DMS153 treated with DMSO at 0.1 percent for 48 hours (cell line): ENCODE results near the gene PTF1A.

ENCODE experiments used
- DNase-seq: peaks from one replicate; lab custom pipeline; 2025; ENCODE audit not compliant: unreplicated experiment; lab: John Stamatoyannopoulos, UW

PTF1A gene, protein sequence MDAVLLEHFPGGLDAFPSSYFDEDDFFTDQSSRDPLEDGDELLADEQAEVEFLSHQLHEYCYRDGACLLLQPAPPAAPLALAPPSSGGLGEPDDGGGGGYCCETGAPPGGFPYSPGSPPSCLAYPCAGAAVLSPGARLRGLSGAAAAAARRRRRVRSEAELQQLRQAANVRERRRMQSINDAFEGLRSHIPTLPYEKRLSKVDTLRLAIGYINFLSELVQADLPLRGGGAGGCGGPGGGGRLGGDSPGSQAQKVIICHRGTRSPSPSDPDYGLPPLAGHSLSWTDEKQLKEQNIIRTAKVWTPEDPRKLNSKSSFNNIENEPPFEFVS

DNA sequence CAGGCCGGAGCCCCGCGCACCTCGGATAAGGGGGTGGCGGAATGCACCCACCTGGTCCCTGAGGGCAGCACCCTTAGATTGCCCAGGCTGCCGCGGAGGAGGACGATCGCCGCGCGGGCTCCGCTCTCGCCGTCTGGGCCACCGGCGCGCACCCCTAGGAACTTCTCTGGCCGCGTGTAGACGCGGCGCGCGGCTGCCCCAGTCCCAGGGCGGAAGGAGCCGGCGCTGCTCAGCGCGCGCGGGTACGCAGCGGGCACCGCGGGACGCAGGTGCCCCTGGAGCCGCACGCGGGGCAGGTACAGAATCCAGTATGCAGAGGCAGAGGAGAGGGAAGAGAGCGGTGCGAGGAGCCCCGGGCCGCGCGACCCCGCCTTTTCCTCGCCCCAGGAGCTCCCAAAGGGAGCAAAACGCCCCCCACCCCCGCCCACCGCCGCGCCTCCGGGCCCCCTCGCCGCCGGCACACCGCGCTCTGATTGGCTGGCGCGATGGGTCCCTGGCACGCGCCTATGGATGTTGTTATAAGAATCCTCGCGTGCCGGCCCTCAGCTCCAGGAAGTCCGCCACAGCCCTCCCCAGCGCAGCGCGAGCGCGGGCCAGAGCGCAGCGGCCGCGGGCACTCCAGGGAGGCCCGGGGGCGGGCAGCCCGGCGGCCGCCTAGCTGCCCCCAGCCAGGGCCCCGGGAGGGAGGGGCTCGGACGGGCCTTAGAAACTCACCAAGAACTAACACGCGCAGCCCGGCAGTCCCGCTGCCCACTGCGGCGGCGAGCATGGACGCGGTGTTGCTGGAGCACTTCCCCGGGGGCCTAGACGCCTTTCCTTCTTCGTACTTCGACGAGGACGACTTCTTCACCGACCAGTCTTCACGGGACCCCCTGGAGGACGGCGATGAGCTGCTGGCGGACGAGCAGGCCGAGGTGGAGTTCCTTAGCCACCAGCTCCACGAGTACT is at the start of gene PTF1A:
TSS of gene PTF1A (plus strand) at position 549 of the 948 bp plus-strand sequence. CDS start at position 768, 219 bp downstream.
- no peak for DNase-seq

DNA sequence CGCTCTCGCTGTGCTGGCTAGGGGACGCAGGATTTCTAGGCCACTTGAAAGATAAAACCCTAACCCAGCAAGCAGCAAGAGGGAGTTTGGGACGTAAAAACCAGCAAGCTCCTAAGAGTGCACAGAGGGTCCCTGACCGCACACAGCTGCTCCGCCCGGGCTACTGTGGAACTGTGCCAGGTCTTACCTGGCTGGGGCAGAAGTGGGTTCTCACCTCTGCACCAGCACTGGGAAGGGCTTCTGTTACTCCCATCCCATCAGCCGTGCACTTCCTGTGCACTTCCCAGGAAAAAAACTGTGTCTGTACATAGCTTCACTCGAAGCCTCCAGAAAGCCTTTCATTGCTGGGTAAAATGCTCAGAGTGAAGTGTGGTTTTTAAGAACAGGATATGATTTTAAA is 45.9 kb upstream of the PTF1A start:
- DNase-seq, result no peak

DNA sequence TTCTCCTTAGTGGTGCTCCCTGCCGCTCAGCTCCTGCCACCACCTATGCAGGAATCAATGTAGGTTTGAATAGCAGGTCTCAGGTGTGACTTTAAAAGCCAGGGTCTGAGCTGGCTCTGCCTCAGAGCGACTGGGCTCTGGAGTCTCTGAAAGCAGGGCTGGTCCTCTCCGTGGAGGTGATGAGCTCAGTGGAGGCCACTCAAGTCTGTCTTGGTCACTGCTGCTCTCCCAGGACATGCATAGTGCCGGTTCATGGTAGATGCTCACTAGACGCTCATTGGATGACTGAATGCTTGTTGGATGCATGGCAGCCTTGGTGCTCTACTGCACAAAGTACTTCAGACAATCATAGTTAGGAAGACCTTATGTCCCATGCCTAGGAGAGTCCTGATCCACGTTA is 45.1 kb upstream of the PTF1A start:
- DNase-seq, result no peak

DNA sequence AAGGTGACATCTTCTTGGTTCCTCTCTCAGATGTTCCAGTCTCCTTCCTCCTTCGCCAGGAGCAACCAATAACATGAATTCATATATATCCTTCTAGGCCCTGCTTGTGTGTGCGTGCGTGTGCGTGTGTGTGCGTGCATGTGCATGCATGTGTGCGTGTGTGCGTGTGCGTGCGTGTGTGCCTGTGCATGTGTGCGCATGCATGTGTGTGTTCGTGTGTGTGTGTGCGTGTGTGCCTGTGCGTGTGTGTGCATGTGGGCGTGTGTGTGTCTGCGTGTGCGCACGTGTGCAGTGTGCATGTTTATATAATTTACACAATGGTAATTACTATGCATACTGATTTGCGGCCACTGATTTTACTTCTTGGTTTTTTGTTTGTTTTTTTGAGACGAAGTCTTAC is 43.9 kb upstream of the PTF1A start:
- DNase-seq, result no peak

DNA sequence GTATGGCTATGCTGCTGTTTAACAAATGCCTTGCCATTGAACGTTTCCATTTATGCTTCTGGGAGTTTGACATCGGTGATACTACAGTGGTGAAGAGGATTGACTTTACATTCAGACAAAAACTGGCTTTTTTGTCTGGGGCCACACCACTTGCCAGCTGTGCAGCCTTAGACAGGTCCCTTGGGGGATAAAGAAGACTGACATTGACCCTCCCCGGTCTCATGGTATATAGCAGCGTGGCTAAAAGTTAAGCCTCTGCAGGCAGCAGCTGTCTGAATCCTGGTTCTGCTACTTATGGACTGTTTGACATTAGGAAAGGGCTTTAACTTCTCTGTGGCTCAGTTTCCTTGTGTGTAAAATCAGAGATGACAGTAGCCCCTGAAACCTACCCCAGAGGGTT is 42.0 kb upstream of the PTF1A start:
- DNase-seq, result no peak

DNA sequence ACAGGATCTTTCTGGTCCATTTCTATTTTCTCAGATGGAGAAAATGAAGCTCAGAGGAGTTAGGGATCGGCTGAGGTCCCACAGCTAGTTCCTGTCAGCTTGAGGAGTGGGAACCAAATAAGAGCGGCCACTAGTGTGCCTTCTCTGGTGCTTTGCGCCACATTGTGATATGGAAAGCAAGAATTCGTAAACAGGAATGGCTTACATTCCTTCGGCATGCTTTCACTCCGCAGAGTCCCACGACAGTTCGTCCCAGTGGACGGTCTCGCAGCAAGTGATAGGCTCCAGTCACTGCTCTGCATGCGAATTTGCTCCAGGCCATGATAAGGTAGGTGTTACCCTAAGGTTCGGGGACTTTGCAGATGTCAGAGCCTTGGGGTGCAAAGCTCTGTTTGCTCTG is 41.5 kb upstream of the PTF1A start:
- DNase-seq, result no peak

DNA sequence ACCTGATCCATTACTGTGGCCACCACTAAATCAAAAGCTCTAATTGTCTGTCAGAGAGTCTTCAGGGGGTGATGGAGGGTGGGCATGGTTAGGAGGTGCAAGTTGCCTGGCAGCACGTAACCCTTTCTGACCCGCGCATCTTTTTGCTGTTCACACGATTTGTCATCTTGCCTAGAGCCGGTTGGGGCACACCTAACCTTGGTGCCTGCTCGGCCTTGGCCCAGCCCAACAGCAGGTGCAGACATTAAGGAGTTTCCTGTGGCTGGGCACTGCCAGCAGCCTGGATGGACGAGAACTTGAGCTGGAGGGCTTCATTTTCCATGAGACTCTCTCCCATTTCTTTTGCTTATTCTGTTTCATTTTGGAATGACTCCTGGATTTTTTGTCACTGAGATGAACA is 41.0 kb upstream of the PTF1A start:
- DNase-seq, result no peak

DNA sequence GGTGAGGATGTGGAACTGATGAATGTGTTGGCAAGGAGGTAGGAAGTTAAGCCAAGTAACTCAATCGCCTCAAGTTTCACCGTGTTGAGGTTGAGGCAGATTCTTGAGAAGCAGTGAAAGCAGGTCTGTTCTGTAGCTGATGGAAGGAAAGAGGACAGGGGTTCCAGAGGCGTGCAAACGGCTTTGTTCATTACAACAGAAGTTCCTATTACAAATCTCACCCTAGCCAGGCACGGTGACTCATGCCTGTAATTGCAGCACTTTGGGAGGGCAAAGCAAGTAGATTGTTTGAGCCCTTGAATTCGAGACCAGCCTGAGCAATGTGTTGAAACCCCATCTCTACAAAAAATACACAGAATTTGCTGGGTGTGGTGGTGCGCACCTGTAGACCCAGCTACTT is 36.9 kb upstream of the PTF1A start:
- DNase-seq, result no peak

DNA sequence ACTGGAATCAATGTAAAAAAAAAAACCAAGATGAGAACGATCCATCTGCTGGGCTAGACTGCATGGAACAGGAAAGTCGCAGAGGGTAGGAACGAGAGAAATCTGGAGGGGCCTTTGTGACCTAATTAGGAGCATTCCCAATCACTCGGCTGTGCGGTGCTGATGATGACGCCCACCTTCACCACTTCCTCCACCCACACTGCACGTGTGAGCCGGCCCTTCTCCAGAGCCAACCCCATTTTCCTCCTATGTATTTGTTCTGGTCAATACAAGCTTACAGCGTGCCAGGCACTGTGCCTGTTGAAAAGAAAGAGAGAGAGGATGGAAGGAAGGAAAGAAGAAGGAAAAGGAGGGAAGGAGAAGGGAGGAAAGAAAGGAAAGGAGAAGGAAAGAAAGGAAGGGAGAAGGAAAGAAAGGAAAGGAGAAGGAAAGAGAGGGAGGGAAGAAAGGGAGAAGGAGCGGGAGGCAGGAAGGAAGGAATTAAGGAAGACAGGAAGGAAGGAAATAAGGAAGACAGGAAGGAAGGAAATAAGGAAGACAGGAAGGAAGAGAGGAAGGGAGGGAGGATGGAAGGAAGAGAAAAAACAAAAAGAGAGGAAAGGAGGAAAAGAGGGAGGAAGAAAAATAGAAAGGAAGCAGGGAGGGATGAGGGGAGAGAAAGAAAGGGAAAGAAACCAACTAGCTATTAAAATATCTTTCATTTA is 35.5 kb upstream of the PTF1A start:
- DNase-seq, result no peak

DNA sequence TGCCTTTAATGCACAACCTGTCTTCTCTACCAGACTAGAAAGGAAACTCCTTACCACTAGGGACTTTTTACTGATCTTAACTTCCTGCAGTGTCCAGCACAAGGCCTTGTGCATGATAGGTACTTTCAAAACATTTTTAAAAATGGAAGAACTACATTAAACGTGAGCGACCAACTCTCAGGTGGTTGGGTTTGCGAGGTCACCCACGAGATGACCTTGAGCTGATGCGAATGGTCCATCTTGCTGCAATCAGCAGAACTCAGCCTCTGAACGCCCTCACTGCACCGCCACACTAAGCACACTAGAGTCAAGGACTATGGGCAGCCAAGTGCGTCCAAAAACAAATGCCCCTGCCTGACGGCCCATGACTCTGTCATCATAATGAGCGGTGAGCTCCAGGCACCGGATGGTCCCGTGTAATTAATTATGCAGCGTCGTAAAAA is 34.9 kb upstream of the PTF1A start:
- DNase-seq, result no peak

DNA sequence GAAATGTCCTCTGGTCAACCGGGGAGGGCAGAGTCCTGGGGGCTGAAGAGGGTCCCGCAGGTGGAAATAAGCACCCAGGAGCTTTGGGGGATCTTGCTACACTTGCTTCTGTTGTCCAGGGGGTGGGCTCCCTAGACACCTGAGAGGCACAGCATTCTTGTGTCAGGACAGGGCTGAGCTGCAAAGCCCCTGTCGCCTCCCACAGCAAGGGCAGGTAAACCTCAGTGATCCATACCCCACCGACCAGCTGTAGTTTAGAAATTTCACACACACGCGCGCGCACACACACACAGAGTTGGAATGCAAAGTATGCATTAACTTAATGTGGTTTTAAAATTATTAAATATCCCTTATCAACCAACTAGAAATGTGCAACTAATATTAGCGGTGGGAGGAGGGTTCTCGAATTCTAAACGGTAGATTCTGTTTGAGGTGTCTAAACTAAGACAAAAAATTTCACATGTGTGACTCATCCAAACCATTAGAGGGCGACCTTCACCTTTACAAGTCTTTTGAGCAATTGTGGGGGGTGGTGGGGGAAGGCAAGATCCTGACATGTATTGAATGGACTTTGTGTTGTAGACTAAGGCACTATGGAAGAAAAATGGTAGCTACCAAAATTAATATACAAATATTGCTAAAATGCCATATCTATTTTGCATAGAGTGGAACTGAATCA is 34.3 kb upstream of the PTF1A start:
- DNase-seq, result no peak

DNA sequence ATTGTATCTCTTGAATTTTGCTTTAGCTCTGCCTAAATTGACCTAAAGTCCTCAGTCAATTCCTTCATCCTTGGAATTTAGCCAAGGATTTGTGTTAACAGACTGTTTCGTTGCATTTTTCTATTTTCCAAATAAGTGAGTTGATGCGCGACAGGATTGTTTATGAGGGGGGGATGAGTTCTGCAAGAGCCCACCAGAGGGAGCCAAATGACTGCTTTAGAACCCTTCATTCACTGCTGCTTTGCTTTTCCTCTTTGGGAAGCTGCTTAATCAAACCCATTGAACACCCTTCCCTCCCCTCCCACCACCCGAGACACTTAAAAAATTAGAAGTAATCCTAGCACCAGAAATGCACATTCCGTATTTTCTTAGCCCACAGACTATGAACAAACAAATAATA is 33.7 kb upstream of the PTF1A start:
- peak; percentile 31 for DNase-seq

DNA sequence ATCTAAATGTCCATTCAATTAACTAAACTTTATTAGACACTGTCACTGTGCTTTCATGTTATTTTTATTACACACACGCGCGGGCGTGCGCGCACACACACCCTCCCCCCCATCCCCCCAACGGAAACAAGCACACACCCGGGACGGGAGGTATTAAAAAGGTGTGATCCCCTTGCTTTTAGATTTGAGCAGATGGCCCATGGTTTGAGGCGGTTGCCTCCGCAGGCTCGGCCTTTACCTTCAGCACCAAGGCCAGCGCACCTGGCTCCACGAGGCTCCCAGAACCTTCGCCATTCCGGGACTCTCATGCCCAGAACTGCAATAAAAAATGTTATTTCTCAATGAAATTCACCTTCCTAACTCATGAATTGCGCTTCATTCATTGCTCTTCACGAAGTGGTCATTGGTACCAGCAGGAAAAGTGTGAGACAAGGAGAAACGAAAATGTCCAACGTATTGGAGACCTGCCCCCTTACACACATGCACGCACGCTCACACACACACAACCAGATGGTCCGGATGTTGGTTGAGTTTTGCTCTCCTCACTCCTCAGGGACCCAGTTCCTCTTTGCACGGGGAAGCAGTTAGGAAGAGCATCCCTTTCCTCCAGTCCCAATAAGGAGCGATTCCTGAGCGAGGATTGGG is 20.8 kb upstream of the PTF1A start:
- no peak for DNase-seq

DNA sequence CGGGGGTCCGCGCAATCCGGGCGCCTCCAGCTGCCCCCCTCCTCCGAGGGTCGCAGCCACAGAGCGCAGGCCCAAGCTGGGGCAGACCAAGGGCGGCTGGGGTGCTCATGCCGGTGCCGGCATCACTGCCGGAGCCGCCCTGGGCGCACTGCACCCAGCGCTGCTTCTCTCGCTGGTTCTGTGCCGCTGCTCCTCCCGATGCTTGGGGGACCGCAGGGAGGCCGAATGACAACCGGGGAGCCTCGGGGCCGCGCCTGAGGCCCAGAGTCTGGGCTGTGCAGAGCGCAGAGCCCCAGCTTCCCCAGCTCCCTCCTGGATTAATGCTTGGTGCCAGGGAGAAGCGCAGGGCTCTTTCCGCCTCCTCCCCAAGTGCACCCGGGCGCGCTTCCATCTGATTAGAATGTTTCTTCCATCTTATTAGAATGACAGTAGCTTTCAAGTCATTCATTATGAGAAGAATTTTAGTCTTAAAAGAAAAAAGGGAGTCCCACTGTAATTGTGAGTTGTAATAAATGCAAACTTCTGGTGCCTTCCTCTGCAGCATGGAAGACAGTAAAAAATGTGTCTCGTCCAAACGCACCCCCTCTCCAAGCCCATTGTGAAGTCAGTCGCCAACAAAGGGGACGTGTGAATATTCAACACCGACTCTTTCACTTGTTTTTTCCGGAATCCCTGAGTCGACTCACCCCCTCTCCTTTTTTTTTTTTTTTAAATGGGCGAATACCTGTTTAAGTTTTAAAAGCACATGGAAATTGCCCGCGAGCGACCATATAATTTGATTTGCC is 19.5 kb upstream of the PTF1A start:
- DNase-seq, result no peak

DNA sequence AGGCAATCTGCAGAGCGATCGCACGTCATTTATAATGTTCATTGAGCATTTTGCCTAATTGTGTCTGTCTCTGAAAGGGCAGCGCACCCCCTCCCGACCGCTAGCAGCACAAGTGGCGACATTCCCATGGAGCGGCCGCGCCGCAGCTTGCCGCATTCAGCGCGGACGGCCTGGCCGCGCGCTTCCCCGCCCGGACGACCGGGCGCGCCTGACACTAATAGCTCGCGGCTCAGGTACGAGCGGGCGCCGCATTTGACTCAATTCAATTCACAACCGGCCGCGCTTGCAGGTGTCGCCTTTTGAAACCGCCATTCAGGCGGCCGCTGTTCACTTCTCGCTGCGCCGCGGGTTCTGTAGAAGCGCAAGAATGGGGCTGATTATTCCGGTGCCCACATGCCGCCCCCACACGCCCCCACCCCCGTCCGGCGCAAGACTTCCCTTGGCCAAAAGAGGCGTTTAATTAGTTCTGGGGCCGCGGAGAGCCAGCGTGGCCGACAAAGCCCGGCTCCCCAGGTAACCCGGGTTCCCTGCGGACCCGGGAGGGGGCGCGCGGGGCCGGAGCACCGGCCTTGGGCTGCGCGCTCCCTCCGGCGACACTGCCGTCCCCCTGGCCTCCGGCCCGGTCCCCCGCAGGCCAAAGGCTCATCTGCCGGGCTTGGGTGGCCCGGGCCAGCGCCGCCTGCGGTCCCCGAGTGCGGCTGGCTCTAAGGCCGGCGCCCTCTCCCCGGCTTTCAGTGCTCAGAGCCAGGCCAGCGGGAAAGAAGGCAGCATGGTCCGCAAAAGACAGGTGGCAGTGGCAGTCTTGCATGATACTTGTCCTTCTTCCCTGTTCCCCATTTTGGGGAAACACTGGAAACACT is 18.7 kb upstream of the PTF1A start:
- no peak for DNase-seq

DNA sequence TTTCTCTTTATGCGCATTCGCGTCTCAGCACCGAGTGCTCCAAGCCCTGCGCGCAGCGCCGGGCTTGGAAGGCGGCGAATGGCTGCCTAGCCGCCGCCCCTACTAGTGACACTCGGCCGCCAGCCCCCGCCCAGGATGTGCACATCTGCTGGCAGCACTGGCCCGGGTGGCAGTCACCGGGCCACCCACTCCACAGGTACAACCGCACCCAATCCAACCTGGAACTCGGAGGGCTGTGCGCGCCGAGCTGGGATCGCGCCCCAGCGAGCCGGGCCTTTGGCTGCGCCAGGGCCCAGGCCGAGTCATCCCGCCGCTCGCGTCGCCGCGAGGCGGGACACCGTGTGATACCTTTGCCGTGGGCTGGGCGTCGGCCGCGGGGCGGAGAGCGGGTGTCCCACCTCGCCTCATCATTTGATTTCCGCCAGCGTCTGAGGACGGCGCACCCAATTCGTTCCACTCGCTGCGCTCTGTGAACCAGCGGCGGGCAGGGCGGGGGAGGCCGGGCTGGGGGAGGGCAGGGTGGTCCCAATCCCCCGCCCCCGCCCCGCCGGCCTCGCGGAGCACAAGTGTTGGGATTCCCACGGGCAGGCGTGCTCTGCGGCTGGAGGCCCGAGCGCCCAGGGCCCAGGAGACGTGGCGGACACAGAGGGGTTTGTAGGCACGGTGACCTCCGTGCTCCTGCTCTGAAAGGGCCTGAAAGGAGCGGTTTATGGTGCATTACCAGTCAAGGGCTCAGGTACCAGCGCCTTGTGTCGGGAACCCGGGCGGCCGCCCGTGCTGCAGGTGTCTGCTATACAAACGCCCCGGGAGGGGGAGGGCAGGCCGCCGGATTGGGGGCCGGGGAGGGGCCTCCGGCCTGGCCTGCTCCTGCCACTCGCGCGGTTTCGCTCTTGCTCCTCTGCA is 17.8 kb upstream of the PTF1A start:
- DNase-seq, result no peak

DNA sequence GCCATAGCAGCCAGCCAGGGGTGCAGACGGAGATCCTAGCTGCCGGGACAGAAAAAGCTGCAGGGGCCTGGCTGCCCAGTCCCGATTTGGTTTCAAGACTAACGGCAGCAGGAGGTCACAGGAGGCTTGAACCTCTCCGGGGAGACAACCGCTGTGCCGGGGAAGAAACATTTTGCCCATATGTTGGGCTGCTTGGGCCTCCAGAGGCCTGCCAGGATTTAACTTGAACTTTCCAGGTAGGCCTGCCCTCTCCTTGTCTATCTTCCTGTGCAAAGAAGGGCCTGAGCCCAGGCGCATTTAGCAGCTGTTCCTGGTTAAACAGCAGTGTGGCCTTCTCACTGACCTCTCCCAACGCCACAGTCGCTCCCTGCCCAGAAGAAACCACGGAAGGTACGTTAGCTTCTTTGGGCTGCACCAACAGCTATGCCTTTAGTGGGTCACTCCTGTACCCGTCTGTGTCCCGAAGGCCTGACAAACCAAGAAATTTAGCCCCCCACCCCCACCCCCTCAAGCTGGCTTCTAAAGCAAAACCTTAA is 17.1 kb upstream of the PTF1A start:
- DNase-seq, result no peak

DNA sequence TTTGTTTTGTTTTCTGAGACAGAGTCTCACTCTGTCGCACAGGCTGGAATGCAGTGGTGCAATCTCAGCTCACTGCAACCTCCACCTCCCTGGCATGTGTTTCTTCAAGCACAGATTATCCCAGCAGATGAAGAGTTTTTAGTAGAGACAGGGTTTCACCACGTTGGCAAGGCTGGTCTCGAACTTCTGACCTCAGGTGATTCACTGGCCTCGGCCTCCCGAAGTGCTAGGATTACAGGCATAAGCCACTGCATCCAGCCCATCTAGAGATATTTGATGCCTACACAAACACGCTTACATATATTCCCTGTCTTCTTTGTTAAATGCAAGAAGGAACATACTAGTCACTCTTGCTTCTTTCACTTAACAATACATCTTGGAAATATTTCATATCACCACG is 5.9 kb upstream of the PTF1A start:
- no peak for DNase-seq
